Neural cell (in vitro differentiated cells): ENCODE measurements around the gene NFILZ.

Source experiments
- EZH2 ChIP-seq: fragments of 200-600, 300-800 bp; shearing (Covaris generic), sonication (generic); IDR thresholded peaks from 2 replicates; pipeline ENCODE4 v1.6.1; 2014; ENCODE audit warnings: antibody characterized with exemption, low read length, borderline replicate concordance, mild to moderate bottlenecking; ENCODE audit not compliant: insufficient read depth, poor library complexity, severe bottlenecking
- POLR2AphosphoS5 ChIP-seq: IDR thresholded peaks from 2 replicates; pipeline ENCODE4 v1.6.1; 2012
- RAD21 ChIP-seq: fragments of 450-650 bp; conservative IDR thresholded peaks from 2 replicates; pipeline ENCODE4 v1.6.1; 2014; ENCODE audit warnings: antibody characterized with exemption, mild to moderate bottlenecking, moderate library complexity
- TAF1 ChIP-seq: IDR thresholded peaks from 2 replicates; pipeline ENCODE4 v1.6.1; 2012; ENCODE audit warnings: low read depth
- TF ChIP-seq, protein P1 (sequence below): fragments of 450-650 bp; IDR thresholded peaks from 2 replicates; pipeline ENCODE4 v1.5.1; 2014; ENCODE audit warnings: antibody characterized with exemption, mild to moderate bottlenecking, moderate library complexity; ENCODE audit not compliant: poor library complexity, severe bottlenecking
- TF ChIP-seq, protein P2 (sequence below): IDR thresholded peaks from 2 replicates; pipeline ENCODE4 v1.6.1; 2012; ENCODE audit warnings: borderline replicate concordance

DNA sequence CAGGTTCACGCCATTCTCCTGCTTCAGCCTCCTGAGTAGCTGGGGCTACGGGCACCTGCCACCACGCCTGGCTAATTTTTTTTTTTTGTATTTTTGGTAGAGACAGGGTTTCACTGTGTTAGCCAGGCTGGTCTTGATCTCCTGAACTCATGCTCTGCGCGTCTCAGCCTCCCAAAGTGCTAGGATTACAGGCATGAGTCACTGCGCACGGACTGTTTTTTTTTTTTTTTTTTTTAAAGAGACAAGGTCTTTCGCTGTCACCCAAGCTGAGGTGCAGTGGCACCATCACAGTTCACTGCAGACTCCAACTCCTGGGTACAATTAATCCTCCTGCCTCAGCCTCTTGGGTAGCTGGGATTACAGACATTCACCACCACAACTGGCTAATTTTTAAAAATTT, 11.7 kb upstream of the NFILZ start:
- TF ChIP-seq EZH2 (no peak), RAD21 (no peak), POLR2AphosphoS5 (no peak), TAF1 (no peak)
- TF ChIP-seq, protein P1, sequence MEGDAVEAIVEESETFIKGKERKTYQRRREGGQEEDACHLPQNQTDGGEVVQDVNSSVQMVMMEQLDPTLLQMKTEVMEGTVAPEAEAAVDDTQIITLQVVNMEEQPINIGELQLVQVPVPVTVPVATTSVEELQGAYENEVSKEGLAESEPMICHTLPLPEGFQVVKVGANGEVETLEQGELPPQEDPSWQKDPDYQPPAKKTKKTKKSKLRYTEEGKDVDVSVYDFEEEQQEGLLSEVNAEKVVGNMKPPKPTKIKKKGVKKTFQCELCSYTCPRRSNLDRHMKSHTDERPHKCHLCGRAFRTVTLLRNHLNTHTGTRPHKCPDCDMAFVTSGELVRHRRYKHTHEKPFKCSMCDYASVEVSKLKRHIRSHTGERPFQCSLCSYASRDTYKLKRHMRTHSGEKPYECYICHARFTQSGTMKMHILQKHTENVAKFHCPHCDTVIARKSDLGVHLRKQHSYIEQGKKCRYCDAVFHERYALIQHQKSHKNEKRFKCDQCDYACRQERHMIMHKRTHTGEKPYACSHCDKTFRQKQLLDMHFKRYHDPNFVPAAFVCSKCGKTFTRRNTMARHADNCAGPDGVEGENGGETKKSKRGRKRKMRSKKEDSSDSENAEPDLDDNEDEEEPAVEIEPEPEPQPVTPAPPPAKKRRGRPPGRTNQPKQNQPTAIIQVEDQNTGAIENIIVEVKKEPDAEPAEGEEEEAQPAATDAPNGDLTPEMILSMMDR: no peak
- TF ChIP-seq, protein P2, sequence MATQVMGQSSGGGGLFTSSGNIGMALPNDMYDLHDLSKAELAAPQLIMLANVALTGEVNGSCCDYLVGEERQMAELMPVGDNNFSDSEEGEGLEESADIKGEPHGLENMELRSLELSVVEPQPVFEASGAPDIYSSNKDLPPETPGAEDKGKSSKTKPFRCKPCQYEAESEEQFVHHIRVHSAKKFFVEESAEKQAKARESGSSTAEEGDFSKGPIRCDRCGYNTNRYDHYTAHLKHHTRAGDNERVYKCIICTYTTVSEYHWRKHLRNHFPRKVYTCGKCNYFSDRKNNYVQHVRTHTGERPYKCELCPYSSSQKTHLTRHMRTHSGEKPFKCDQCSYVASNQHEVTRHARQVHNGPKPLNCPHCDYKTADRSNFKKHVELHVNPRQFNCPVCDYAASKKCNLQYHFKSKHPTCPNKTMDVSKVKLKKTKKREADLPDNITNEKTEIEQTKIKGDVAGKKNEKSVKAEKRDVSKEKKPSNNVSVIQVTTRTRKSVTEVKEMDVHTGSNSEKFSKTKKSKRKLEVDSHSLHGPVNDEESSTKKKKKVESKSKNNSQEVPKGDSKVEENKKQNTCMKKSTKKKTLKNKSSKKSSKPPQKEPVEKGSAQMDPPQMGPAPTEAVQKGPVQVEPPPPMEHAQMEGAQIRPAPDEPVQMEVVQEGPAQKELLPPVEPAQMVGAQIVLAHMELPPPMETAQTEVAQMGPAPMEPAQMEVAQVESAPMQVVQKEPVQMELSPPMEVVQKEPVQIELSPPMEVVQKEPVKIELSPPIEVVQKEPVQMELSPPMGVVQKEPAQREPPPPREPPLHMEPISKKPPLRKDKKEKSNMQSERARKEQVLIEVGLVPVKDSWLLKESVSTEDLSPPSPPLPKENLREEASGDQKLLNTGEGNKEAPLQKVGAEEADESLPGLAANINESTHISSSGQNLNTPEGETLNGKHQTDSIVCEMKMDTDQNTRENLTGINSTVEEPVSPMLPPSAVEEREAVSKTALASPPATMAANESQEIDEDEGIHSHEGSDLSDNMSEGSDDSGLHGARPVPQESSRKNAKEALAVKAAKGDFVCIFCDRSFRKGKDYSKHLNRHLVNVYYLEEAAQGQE: no peak
